Measurements from ENCODE around the gene LRP6.

Gene LRP6

GRCh38 chr12:12107678-12108077 lies 159.2 kb downstream of the LRP6 start:
- no peak for DNase-seq

DNA sequence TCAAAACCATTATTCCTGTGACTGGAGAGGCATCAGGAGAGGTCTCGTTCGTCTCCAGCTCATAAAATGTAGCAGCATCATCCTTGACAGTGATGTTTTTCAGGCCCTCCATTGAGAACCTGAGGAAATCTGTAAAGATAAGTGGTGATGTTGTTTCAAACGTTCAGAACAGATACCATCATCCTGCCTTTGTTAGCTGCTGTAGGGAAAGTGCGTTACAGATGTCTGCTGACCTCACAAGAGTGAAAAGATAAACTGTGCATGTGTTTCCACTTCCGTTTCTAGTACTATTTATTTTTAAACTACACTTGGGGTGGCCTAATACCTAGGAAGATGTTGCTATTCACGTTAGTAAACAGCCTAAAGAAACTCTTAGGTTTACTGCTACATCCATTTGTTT lies 167.7 kb downstream of the LRP6 start:
- DNase-seq = no peak

- no peak for DNase-seq
Measured at GRCh38 chr12:12098691-12099015, 168.2 kb downstream of the LRP6 start.

- DNase-seq = no peak
Measured at GRCh38 chr12:12097891-12098690, 168.8 kb downstream of the LRP6 start.

- no peak for DNase-seq
Measured at GRCh38 chr12:12095021-12095420, 171.8 kb downstream of the LRP6 start.

DNA sequence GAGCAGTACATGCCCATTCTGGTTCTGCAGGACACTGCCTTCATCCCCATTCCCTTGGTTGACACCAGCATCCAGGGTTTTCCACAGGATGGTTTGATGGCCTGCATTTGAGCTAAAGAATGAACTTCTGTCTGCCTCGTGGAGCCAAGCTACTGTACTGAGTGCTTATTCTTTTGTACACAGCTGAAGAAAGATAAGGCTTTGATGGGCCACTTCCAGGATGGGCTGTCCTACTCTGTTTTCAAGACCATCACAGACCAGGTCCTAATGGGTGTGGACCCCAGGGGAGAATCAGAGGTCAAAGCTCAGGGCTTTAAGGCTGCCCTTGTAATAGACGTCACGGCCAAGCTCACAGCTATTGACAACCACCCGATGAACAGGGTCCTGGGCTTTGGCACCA lies 172.4 kb downstream of the LRP6 start:
- no peak for DNase-seq

- DNase-seq = no peak
Measured at GRCh38 chr12:12091977-12092663, 174.7 kb downstream of the LRP6 start.

DNA sequence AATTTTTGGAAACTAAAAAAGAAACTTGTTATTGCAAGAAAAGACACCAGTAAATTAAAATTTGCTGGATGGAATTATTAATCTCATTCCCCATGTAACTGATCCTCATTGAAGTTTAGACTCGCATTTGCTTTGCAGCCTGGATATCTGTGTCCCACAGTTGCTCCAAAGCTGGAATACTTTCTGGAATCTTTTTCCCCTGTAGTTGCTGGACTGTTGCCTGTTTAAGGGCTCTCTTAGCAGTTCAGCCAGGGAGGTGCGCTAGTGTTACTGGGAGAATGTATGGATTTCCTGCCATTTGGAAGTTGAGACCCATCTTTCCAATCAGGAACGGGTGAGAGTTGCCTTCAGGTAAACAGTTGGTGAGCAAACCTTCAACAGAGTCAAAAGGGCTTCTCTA lies 175.8 kb downstream of the LRP6 start:
- no peak for DNase-seq

- no peak for DNase-seq
Measured at GRCh38 chr12:12088761-12089160, 178.1 kb downstream of the LRP6 start.

DNA sequence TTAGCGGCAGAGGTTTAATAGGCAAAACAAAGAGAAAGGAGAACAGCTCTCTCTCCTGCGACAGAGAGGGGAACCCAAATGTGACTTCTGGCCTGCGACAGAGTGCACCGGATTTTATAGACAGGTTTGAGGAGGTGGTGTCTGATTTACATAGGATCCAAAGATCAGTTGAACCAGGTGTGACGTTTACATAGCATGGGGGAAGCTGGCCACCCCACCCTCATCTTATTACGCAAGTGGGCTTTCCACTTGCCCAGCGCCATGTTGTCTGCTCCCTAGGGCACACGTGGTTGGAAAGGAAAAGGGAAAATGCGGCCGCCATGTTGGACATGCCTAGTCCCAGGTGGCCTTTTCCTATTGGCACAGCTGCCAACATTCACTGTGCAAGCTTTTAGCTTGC lies 178.7 kb downstream of the LRP6 start:
- DNase-seq = no peak

- no peak for DNase-seq
Measured at GRCh38 chr12:12087693-12088034, 179.2 kb downstream of the LRP6 start.

DNA sequence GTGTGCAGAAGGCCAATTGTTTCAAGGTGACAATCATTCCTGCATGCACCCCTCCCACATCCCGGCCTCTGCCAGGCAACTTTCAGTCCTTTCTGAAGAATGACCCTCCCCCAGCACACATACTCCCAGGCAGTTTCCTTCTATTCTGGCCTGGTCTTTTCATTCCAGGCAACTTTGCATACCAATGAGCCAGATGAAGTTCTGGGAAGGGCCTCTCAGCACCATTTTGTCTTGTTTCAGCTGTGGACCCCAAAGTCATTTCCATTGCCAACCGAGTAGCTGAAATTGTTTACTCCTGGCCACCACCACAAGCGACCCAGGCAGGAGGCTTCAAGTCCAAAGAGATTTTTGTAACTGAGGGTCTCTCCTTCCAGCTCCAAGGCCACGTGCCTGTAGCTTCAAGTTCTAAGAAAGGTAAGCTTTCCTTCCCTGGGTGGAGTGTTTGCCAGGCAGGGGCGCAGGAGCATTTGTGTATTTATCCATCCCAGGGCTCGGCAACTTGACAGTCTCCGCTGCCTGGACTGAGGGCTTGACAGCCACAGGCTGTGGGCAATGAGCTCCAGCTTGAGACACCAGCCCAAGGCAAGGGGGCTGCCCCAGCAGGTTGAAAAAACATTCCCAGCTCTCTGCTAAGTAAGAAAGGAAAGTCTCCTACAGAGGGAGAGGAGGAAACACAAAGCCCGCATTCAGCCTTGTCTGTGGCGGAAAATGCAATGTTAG lies 179.7 kb downstream of the LRP6 start:
- no peak for DNase-seq

GRCh38 chr12:12086362-12086761 lies 180.5 kb downstream of the LRP6 start:
- no peak for DNase-seq

GRCh38 chr12:12083688-12084087 lies 183.2 kb downstream of the LRP6 start:
- no peak for DNase-seq

DNA sequence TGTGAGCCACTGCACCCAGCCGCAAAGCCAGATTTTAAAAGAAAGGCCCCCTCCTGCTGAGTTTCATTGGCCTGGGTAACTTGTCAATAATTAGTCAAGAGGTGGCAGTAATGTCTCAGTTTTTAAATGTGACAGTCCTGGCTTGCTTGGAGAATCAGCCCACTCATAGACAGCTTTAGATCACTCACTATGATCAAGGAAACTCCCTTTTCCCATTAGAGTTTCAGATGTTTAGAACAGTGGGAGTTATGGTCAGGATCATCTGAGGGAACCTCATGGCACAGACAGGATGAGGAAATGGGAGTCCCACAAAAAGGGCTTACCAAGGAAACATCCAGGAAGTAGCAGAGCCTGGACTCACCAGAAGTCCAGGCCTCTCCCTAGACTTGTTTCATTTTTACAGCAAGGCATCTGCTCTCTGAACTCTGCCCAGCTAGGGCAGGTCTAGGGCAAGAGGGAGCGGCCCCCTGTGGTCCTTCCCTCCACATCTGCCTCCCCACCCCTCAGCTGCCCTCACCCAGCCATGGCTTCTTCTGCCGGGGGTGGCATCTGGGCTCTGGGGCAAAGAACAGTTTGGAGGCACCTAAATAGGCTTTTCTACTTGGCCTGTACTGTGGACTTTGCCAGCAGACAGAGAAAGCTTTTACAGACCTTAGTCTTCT lies 184.9 kb downstream of the LRP6 start:
- no peak for DNase-seq

DNA sequence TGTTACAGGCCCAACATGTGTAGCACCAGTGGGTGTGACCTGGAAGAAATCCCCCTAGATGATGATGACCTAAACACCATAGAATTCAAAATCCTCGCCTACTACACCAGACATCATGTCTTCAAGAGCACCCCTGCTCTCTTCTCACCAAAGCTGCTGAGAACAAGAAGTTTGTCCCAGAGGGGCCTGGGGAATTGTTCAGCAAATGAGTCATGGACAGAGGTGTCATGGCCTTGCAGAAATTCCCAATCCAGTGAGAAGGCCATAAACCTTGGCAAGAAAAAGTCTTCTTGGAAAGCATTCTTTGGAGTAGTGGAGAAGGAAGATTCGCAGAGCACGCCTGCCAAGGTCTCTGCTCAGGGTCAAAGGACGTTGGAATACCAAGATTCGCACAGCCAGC lies 187.6 kb downstream of the LRP6 start:
- DNase-seq = no peak

DNA sequence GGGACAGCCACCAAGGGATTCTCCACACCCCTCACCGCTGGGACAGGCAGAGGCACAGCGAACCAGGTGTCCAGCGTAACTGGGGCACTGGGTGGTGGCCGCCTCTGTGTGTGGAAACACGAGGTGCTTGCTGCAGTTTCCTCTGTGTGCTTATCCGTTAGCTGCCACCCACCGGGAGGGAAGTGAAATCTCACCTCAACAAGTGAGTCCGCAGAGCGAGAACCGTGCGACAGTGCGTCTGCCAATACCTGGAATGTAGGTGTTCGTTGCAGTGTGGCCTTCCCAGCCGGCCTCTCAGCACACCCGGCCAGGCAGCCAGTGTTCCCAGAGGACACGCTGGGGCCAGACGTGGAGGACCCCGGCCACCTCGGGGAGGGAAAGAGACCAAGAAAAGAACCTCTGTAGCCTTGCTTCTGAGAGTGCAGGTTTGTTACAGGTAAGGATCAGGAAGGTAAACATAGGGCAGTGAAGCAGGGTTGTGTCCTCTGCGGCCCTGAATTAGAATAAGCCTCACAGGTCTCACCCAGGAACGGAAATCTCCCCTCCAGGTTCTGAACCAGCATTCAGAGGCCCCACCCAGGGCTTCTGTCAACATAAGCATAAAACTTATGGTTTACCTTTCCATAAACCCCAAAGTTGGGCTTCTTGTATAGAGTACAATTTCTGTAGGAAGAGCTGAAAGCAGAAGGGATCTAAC lies 194.6 kb downstream of the LRP6 start:
- peak; percentile 21 to 22 for DNase-seq

DNA sequence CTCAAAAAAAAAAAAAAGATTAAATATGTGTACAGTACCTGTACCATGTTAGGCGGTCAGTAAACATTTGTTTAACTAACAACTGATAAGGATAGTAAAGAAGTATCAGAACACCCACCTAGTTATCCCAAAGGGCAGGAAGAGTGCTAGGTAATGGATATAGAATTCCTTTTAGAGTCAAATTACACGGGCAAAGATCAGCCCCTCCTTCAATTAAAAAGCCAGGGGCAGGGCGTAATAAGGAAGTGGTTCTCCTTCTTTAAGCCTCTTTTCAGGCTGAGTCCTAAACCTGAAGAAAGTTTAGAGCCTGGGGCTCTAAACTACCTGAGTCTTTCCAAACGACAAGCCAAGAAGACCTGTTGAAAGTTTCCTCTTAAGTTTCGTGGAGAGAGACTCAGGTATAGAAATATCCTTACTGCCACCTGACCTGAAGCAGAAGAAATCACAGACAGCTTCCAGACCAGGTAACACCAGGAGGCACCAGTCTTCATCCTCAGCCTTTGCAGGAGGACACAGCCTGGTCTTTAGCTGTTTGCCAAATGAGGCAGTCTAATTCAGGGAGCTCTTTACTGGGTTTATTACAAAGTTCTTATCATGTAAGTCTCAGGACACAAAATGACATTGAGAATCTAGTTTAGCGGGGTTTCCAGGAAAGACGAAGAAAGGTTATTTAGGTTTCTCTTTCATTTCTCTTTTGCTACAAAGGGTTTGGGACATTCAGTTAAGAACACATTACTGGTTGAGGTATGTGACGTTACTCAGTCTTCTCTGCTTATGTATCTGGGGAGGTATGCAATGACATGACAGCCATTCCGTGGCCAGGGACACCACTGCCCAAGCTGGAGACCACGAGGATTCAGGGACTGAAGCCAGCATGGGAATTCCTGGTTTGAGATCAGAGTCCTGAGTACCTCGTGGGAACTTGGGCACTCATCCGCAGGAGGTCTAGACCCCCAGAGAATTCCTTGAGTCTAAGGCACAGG lies 195.9 kb downstream of the LRP6 start, which contains the start of gene BCL2L14:
Gene BCL2L14, plus strand, starts transcription at position 266 of the 983 bp plus-strand sequence. CDS start 8,367 bp downstream, outside the sequence.
- no peak for DNase-seq

GRCh38 chr12:12069821-12070548 lies 196.9 kb downstream of the LRP6 start:
- DNase-seq = no peak

GRCh38 chr12:12068751-12069150 lies 198.1 kb downstream of the LRP6 start:
- no peak for DNase-seq

Measured in activated CD4-positive, alpha-beta T cell treated with anti-CD3 and anti-CD28 coated beads, Interleukin-2, amount 50 U/mL, for 4 hours (primary cell).